Glomerular visceral epithelial cell (primary cell): ENCODE results near the gene TAGLN3.
"Not testable (repeated sequence)": the region's sequence is repeated elsewhere in the genome, so short reads cannot be mapped to it uniquely, and the experiment has no call there.

ENCODE experiments used
- DNase-seq: peaks from one replicate; pipeline ENCODE4 v3.0.0-alpha.2; 2016; ENCODE audit errors: extremely low spot score

Gene TAGLN3

DNA sequence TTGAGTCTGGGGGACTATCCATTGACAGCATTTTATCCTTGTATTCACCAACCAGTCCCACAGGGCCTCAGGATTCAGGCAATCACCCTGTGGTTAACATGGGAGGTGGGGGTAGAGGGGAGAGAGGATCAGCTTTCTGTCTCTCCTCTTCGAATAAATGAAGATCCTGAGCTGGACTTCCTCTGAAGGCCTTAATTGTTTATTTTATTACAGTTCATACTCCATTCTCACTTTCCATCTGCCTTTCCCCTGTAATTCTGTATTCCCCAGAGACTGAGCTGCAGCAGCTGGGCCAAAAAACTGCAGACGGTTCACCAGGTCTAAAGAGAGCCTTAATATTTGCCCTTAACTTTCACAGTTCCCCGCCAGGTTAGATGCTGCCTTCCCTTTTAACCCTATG lies 11.9 kb downstream of the TAGLN3 start:
- no peak for DNase-seq

- peak; percentile 69 for DNase-seq
These were observed 12.7 kb downstream of the TAGLN3 start for GRCh38 chr3:112011376-112011940.

DNA sequence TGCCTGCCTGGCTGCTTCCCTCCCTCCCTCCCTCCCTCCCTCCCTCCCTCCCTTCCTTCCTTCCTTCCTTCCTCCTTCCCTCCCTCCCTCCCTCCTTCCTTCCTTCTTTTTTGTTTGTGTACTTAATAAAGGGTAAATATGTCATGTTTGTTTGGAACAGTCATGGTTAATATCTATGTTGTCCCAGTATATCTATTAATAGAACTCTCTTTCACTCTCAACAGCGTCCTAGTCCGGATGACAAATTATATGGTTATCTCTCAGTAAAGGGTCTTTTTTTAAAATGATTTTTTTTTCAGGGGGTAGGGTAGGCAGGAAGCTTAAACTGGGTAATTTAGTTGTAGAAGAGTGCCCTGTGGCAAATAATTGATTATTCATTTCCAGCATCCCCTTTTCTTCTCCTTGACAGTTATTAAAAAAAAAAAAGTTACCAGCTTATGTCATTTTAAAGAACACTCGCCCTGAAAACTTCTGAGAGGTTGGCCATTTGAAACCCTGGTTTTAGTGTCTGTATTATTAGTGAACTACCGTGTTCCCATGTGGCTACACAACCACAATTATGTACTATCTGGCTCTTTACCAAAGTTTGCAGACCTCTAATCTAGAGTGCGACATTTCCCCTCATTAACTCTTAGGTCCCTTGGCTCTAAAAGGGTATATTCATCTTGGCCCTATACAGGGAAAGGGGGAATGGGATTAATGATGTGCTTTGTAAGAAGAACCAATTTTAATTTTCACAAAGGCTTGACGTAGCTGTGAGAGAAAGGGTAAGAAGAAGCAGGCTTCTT lies 13.7 kb downstream of the TAGLN3 start:
- DNase-seq, result no peak

DNA sequence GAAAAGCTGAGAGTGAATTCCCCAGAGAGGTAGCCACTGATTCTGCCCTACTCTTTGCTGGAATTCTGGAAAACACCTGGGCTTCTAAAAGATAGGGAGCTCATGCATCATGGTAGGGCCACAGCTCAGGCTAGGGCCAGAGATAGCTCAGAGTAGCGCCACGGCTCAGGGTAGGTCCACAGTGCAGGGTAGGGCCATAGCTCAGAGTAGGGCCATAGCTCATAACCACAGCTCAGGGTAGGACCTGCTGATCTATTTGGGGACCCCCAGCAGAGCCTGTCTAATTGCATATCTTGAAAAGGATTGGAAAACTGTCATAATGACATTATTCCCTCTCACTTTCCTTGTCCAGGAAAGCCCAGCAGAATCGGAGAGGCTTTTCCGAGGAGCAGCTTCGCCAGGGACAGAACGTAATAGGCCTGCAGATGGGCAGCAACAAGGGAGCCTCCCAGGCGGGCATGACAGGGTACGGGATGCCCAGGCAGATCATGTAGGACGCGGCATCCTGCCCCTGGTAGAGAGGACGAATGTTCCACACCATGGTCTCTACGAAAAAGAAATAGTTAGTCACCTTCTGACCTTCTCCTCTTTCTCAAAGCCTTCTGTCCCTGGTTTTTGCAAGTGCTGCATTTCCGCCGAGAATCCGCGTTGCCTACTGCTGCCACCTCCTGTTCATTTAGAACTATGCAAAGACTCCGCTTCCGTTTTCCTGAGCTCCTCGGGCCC lies 14.5 kb downstream of the TAGLN3 start:
- peak; percentile 77 for DNase-seq

- DNase-seq, result no peak
These were observed 15.0 kb downstream of the TAGLN3 start for GRCh38 chr3:112013784-112014143.

DNA sequence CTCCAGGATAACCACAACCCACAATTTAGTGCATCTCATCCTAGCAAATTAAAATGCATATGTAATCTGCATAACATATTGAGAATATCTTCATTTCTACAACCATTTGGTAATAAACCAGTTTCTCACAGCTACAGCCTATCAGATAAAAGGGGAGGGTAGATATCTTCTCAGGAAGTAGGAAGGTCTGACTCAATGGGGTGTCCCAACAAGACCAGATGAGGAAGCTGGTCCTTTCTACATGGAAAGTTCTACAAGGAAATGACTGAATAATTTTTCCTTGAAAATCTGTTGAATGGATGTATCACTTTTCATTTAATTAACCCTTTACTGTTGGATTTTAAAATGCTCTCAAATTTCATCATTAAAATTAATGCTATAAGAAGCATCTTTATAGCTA lies 18.4 kb downstream of the TAGLN3 start:
- no peak for DNase-seq

DNA sequence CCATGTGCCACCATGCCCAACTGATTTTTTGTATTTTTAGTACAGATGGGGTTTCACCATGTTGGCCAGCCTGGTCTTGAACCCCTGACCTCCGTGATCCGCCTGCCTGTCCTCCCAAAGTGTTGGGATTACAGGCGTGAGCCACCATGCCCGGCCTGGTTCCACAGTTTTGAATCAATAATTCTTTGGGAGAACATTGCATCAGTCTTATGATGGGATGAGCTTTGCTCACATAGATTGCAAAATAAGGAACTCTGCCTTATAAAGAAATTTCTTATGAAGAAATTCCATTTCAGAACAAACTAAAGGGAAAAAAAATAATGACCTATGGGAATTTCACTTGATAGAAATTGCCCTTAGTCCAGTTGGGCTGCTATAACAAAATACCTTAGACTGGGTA lies 20.0 kb downstream of the TAGLN3 start:
- DNase-seq, result no peak

- no peak for DNase-seq
These were observed 21.0 kb downstream of the TAGLN3 start for GRCh38 chr3:112019716-112020115.

DNA sequence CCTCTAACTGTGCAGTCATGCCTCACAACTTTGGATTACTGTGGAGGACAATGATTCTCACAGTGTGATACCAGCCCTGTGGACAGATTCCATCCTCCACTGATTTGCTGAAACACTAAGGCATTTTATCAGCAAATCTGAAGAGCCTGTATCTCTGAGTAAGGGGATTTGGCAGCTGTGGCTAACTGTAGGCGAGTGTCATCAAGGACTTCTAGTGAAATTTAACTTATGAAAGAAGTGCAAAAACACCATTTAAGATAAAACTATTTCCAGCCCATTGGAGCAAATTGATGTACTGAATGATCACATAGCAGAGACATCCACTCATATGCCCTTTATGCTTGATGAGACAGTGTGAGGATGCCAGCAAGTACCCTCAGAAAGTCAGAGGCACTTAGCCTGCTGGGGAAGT lies 22.0 kb downstream of the TAGLN3 start:
- peak; percentile 54 for DNase-seq

- DNase-seq, result no peak
These were observed 28.4 kb downstream of the TAGLN3 start for GRCh38 chr3:112027142-112027541.

GRCh38 chr3:112027826-112028225 lies 29.1 kb downstream of the TAGLN3 start:
- DNase-seq, result no peak

DNA sequence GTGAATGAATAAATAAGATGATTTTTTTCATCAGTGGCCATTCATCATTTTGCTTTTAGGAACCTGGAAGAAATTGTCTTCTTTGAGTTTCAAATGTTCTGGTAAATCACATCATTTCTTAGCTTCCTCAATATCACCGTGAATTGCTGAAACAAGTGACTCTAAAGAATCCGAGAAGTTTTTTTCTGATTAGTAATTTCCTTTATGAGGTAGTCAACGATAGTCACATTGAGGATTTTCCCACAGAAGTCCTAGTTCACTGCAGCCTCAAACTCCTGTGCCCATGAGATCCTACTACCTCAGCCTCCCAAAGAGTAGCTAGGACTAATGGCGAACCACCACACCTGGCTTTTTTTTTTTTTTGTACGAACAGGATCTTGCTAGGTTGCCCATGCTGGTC lies 32.2 kb downstream of the TAGLN3 start:
- no peak for DNase-seq

DNA sequence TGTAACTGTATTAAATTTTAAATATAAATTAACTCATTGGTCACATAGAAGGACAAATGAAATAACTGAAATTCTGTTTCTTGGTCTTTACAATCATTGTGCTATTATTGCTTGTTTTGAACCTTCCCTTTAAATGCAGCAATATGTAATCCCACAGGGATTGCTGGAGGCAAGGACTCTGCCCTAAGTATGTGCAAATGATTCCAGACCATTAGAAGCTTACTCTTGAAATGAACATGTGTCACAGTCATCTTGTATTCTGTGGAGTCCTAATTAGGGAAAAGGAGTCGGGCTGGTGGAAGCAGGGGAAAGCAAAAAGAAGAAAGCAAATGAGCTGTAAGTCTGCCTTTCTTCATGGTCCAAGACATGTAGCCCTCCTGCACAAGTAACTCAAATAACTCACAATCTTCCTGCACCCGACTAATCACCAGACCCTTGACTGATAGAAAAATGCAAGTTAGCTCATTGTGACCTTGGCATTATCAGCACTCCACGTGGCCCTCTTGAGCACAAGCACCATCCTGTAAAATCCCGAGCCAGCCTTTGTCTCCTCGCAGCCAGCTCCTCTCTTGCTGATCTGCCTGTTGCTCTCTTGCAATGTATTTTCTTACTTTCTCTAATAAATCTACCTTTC lies 33.5 kb downstream of the TAGLN3 start:
- no peak for DNase-seq

DNA sequence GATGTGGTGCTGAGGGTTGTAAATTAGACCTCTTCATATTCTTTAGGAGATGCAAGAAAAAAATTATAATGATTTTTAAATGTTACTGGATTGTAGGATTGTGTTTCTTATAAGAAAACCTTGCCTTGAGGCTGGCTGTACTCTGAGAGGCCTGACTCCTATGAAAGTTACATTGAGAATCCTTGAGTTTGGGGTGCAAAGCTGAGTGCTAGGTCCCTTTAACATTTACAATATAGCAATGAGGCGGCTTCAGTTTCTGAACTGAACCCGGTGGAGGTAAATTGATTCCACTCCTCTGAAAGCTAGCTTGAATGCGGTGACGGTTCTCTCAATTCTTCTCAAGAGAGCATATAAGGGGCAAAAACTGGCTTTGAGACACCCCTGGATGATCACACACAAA lies 35.7 kb downstream of the TAGLN3 start, which contains the start of gene TMPRSS7:
Gene TMPRSS7 (plus strand): TSS at position 301 of the 400 bp plus-strand sequence. CDS start 110 bp downstream, outside the sequence.
- no peak for DNase-seq

GRCh38 chr3:112035241-112035640 lies 36.5 kb downstream of the TAGLN3 start:
- DNase-seq, result no peak

GRCh38 chr3:112037194-112037593 lies 38.5 kb downstream of the TAGLN3 start:
- DNase-seq, result not testable (repeated sequence)

DNA sequence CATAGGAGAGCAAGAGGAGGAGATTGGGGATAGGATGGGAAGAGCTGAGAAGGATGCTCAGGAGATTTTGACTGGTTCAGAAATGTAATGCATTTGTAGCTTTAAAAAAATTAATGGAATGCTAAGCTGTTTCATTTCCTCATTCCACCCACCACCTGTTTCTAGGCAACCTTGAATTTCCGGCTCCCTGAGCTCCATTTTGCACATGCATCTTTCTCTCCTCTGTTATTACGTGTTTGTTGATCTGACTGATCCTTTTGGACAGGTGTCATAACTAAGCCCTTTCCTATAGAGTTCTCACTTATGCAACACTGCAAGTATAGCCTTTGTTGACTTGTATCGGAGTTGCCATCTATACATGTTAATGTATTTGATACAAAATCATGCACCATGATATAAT lies 40.1 kb downstream of the TAGLN3 start:
- peak; percentile 54 for DNase-seq

DNA sequence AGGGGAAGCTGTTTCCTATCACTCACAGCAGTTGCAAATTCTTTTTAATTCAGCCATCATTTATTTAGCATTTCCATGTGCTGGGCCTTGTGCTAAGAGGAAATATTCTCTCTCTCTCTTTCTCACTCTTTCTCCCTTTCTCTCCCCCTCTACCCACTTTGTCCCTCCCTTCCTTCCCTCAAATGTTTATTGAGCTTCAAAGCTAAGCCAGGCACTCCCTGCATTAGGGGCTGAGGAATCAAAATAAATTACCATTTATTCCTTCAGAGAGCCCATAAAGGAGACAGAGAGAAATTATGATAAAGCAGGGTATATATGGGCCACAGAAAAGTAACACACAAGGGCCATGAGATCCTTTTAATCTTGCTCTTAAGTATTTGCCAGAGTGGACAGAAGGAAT lies 42.6 kb downstream of the TAGLN3 start:
- DNase-seq, result no peak

GRCh38 chr3:112042842-112043280 lies 44.1 kb downstream of the TAGLN3 start:
- no peak for DNase-seq

GRCh38 chr3:112043621-112044201 lies 45.0 kb downstream of the TAGLN3 start:
- peak; percentile 73 for DNase-seq

DNA sequence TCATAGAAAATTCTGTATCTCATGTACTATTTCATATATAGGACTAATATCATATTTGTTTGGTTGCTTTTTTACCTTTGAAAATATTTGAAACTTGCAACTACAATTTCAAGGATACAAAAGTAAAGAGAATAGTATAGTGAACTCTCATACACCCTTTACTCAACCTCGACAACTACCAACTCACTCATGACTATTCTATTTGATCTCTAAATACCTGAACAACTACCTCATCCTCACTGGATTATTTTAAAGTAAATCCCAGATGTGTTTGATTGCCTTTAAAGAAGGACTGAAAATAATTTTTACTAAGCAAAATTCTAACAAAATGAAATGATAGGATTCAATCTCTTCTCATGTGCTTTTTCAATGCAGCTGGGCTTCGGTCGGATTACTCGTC lies 47.9 kb downstream of the TAGLN3 start:
- DNase-seq, result no peak

- no peak for DNase-seq
These were observed 48.5 kb downstream of the TAGLN3 start for GRCh38 chr3:112047264-112047663.
